ENCODE results near the gene CCDC88C. TPM values are rescaled to one million over a fixed set of nuclear protein-coding genes. Genes with fewer than 3 reads are reported as not detected.
"Not testable (repeated sequence)": the region's sequence is repeated elsewhere in the genome, so short reads cannot be mapped to it uniquely, and the experiment has no call there.

CCDC88C gene
- total RNA-seq, 1 experiment from 2014 or later, result 45.3 TPM

- peak; percentile 57 for DNase-seq (ENCODE audit: low spot score)
These were observed 895 bp upstream of the CCDC88C start for GRCh38 chr14:91418387-91419043.

DNA sequence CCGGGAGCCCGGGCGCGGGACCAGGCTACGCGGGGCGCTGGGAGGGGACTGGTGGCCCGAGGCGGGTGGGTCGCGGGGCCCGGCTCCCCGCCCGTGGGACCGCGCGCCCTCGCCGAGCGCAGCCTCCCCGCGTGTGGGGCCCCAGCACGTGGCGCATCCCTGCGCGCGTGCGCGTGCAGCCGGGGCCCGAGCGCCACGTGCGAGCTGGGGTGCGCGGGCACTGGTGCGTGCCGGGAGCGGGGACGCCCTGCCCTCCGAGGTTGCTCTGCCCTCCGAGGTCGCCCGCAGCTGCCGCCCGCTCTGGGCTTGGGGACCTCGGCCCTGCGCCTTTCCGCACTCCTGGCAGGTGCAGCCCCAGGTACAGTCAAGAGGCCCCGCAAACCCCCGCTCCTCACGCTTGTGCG lies 365 bp upstream of the CCDC88C start:
- peak; percentile 60 for DNase-seq (ENCODE audit: low spot score)

- DNase-seq (ENCODE audit: low spot score), result peak; percentile 29
These were observed 888 bp downstream of the CCDC88C start for GRCh38 chr14:91416744-91417119.

GRCh38 chr14:91415794-91416743 lies 1.6 kb downstream of the CCDC88C start:
- peak; percentile 23 for DNase-seq (ENCODE audit: low spot score)

- DNase-seq (ENCODE audit: low spot score), result no peak
These were observed 3.2 kb downstream of the CCDC88C start for GRCh38 chr14:91414475-91414833.

DNA sequence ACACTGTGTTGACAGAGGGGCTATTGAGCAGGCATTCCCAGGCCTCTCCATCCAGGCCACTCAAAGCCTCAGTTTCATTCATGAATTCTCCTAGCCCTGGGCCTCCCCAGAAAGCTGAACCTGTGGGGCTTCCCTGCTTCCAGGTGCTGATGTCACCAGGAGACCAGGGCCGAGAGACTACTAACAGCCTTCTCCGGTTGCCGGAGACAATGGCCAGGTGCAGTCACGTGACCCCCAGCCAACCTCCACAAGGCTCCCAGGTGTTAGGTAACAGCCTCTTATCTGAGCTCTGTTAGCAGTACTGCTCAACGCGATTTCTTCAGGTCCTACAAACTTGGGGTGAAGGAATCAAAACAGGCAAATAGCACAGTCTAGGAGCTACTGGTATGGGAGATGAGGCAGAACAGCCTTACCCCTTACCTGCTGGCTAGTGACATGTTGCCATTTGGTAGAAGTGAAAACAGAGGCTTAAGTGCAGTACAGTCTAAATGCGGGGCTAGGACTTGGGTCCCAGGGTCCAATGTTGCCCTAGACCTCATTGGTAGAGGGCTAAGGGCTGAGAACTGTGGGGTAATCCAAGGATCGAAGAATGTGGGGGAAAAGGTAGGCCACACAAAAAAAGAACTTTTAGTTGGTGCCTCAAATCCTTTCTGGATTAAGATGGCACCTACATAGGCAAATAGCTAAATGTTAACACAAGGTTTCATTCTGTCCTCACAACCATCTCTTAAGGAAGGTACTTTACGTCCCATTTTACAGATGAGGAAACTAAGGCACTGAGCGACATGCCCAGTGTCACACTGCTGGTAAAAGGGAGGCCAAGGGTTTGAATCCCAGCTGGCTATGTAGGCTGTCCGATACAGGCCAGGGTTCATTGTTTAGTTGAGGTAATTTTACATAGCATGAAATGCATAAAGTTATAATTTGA lies 3.8 kb downstream of the CCDC88C start:
- DNase-seq (ENCODE audit: low spot score), result peak; percentile 32

- DNase-seq (ENCODE audit: low spot score), result no peak
These were observed 4.7 kb downstream of the CCDC88C start for GRCh38 chr14:91412939-91413338.

GRCh38 chr14:91410771-91411536 lies 6.7 kb downstream of the CCDC88C start:
- no peak for DNase-seq (ENCODE audit: low spot score)

- no peak for DNase-seq (ENCODE audit: low spot score)
These were observed 7.5 kb downstream of the CCDC88C start for GRCh38 chr14:91409928-91410718.

DNA sequence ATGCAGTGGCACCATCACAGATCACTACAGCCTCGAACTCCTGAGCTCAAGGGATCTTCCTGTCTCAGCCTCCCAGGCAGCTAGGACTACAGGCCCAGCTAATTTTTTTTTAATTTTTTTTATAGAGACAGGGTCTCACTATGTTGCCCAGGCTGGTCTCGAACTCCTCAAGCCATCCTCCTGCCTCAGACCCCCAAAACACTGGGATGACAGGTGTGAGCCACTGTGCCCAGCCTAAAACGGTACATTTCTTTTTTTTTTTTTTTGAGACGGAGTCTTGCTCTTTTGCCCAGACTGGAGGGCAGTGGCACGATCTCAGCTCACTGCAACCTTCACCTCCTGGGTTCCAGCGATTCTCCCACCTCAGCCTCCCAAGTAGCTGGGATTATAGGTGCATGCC lies 8.4 kb downstream of the CCDC88C start:
- DNase-seq (ENCODE audit: low spot score), result not testable (repeated sequence)

GRCh38 chr14:91406982-91407381 lies 10.6 kb downstream of the CCDC88C start:
- no peak for DNase-seq (ENCODE audit: low spot score)

DNA sequence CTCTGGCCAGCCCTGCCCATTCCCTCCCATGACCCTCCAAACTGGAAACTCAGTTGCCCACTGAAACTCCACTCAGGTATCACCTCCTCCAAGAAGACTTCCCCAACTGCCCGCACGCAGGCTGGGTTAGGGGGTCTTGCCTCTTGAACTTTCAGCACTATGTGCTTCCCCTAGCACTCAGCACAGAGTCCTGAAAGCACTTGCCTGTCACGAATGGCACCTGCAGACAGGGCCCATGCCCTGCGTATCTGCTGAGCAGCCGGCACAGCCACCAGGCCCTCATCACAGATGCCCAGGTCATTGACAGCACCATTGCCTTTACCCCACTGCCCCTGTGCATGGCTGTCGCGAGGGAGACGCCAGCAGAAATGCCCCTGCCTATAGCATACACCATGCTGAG lies 11.2 kb downstream of the CCDC88C start:
- DNase-seq (ENCODE audit: low spot score), result no peak

DNA sequence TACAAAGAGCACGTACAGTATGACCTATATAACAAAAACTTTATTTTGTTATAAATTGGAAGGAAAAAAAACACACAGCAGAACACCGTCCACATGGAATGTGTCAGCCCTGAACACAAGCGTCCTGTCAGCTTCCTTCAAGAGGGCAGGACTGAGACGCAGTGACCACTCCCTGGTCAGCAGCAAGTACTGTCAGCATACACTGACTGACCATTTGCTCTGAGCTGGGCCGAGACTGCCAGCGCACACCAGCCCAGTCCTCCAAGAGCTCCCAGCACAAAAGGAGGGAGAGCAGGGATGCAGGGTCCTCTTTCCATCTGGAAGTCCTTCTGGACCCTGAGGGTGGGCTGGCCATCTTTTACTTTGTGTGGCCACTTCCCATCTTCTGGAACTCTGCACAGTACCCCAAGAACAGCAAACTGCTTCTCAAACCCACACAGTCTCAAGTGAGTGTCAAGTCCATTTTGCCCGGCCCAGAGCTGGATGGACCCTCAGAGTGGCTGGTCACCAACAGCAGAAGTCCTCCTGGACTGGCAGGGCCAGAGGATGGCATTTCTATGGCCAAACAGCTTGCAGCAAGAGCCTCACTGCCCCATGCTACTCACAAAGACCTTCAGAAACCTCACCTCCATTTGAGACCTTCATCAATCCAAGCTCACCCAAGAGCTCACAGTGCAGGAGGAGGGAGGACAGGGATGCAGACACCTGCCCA lies 11.7 kb downstream of the CCDC88C start:
- DNase-seq (ENCODE audit: low spot score), result no peak

DNA sequence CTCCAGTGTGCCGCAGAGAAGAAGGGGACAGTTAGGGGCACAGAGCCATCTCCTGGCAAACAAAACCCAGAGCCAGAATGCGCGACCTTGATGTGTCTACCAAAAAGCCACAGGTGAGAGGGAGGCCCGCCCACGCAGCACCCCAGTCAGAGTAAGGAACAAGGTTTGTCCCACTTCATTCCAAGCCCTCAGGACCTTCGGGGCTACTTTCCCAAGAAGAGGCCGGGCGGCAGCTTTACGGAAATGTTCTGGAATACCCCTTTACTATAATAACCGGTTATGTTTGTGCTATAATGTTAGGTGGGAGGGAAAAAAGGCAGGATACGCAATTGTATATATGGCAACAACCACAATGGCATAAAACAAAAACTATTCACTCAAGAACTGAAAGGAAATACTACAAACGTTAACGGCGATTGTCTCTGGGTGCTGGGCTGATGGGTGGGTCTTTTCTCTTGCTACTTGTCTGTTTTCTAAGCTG lies 12.3 kb downstream of the CCDC88C start:
- DNase-seq (ENCODE audit: low spot score), result no peak

DNA sequence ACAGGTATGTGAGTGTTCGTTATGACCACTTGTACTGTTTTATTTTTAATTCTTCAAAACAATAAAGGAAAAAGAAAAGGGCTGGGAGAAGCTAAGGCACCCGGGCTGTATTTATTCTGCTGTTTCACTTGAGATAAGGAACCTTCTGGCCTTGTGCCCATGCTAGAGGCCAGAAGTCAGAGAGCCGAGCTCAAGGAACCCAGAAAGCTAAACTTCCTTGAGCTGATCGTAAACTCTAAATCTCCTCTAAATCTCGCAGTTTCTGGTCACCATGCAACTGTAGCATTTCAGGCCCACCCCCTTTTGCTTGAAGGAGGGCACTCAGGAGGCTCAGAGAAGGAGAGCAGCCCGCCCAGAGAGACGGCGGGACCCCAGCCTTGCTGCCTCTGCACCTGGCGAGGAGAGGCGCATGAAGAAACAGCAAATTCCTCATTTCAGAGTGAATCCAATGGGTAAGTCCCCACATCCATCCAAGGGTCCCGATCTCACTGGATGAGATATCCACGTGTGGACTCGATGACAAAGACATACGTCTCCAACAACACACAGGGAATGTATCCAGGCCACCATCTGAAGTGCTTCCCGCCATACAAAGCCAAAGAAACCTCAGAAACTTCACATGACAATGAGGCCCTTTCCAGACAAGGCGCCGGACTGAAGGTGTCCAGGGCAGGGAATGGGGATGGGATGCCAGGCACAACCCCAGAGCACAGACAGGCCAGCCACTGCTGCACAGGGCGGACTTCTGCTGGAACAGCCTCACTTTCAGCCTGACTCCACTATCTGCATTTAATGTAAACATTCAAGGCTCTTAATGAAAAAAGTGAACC lies 14.6 kb downstream of the CCDC88C start:
- DNase-seq (ENCODE audit: low spot score), result peak; percentile 71

- DNase-seq (ENCODE audit: low spot score), result no peak
These were observed 15.3 kb downstream of the CCDC88C start for GRCh38 chr14:91402348-91402747.

DNA sequence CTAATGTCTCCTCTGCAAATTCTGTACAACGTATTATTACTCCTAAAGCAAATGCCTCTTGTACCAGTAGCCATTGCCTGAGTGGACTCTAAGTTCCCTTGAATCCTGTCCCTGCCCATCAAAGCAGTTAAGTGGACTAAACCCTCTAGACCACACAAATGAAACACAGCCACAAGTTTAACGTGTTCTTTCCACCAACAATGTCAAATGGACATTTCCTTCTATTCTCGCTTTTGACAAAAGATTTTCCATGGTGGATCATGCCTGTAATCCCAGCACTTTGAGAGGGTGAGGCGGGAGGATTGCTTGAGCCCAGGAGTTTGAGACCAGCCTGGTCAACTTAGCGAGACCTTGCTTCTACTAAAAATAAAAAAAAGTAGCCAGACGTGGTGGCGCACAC lies 15.9 kb downstream of the CCDC88C start:
- no peak for DNase-seq (ENCODE audit: low spot score)

GRCh38 chr14:91400696-91401095 lies 16.9 kb downstream of the CCDC88C start:
- DNase-seq (ENCODE audit: low spot score), result no peak
